ENCODE data around the gene EHMT2.
"Not testable (repeated sequence)": the region's sequence is repeated elsewhere in the genome, so short reads cannot be mapped to it uniquely, and the experiment has no call there.

Gene EHMT2

GRCh38 chr6:31897612-31898382 lies at the start of gene EHMT2:
EHMT2 (minus strand) TSS chr6:31897698; CDS start chr6:31897677, 21 bp downstream.
- DNase-seq (ENCODE audit: low spot score) = peak; percentile 88

- no peak for DNase-seq (ENCODE audit: low spot score)
These were observed 49.7 kb upstream of the EHMT2 start for GRCh38 chr6:31947070-31947675.

GRCh38 chr6:31946370-31946885 lies 48.9 kb upstream of the EHMT2 start:
- no peak for DNase-seq (ENCODE audit: low spot score)

- DNase-seq (ENCODE audit: low spot score) = no peak
These were observed 48.2 kb upstream of the EHMT2 start, which contains the start of gene CFB for GRCh38 chr6:31945507-31946369. CFB (plus strand) TSS chr6:31946095; CDS start chr6:31946222, 127 bp downstream.

- DNase-seq (ENCODE audit: low spot score) = no peak
These were observed 47.6 kb upstream of the EHMT2 start for GRCh38 chr6:31945154-31945506.

GRCh38 chr6:31943742-31944141 lies 46.2 kb upstream of the EHMT2 start:
- DNase-seq (ENCODE audit: low spot score) = no peak

GRCh38 chr6:31940256-31940664 lies 42.8 kb upstream of the EHMT2 start:
- no peak for DNase-seq (ENCODE audit: low spot score)

GRCh38 chr6:31935823-31936222 lies 38.3 kb upstream of the EHMT2 start:
- no peak for DNase-seq (ENCODE audit: low spot score)

- no peak for DNase-seq (ENCODE audit: low spot score)
These were observed 37.5 kb upstream of the EHMT2 start for GRCh38 chr6:31935021-31935420.

GRCh38 chr6:31933537-31933936 lies 36.0 kb upstream of the EHMT2 start:
- DNase-seq (ENCODE audit: low spot score) = no peak

GRCh38 chr6:31932137-31932536 lies 34.6 kb upstream of the EHMT2 start:
- not testable (repeated sequence) for DNase-seq (ENCODE audit: low spot score)

- DNase-seq (ENCODE audit: low spot score) = no peak
These were observed 33.5 kb upstream of the EHMT2 start for GRCh38 chr6:31930962-31931361.

GRCh38 chr6:31928672-31928939 lies 31.1 kb upstream of the EHMT2 start:
- no peak for DNase-seq (ENCODE audit: low spot score)

GRCh38 chr6:31927863-31928671 lies 30.6 kb upstream of the EHMT2 start:
- DNase-seq (ENCODE audit: low spot score) = no peak

GRCh38 chr6:31927242-31927862 lies 29.9 kb upstream of the EHMT2 start, which contains the start of gene C2:
C2 (plus strand) TSS chr6:31927717; CDS start chr6:31927753, 36 bp downstream.
- DNase-seq (ENCODE audit: low spot score) = no peak

GRCh38 chr6:31922942-31923341 lies 25.4 kb upstream of the EHMT2 start:
- DNase-seq (ENCODE audit: low spot score) = peak; percentile 51

- DNase-seq (ENCODE audit: low spot score) = no peak
These were observed 23.3 kb upstream of the EHMT2 start for GRCh38 chr6:31920811-31921210.

- DNase-seq (ENCODE audit: low spot score) = no peak
These were observed 22.3 kb upstream of the EHMT2 start for GRCh38 chr6:31919624-31920303.

GRCh38 chr6:31918069-31918720 lies 20.7 kb upstream of the EHMT2 start:
- no peak for DNase-seq (ENCODE audit: low spot score)

GRCh38 chr6:31915756-31916155 lies 18.3 kb upstream of the EHMT2 start:
- DNase-seq (ENCODE audit: low spot score) = no peak
